GM13976 (cell line): Measurements from ENCODE around the gene NLRC3.
"Not testable (repeated sequence)": the region's sequence is repeated elsewhere in the genome, so short reads cannot be mapped to it uniquely, and the experiment has no call there.

Source experiments
- DNase-seq: peaks from one replicate; pipeline ENCODE4 v3.0.0; 2012; ENCODE audit warnings: low spot score
- in situ Hi-C: fragments of 300-500 bp; cut with MboI; formaldehyde crosslinking; loops from one replicate; pipeline ENCODE4 v1.12.0; 2022; ENCODE audit warnings: low sequenced_read_pairs, mixed read lengths, inconsistent platforms; ENCODE audit not compliant: unreplicated experiment
- TF ChIP-seq, protein P1 (sequence below): IDR thresholded peaks from 2 replicates; pipeline ENCODE4 v1.5.1; 2012; ENCODE audit warnings: borderline replicate concordance, mild to moderate bottlenecking; ENCODE audit not compliant: insufficient read depth; ENCODE audit errors: extremely low read depth, missing control alignments, control extremely low read depth

The NLRC3 gene

DNA sequence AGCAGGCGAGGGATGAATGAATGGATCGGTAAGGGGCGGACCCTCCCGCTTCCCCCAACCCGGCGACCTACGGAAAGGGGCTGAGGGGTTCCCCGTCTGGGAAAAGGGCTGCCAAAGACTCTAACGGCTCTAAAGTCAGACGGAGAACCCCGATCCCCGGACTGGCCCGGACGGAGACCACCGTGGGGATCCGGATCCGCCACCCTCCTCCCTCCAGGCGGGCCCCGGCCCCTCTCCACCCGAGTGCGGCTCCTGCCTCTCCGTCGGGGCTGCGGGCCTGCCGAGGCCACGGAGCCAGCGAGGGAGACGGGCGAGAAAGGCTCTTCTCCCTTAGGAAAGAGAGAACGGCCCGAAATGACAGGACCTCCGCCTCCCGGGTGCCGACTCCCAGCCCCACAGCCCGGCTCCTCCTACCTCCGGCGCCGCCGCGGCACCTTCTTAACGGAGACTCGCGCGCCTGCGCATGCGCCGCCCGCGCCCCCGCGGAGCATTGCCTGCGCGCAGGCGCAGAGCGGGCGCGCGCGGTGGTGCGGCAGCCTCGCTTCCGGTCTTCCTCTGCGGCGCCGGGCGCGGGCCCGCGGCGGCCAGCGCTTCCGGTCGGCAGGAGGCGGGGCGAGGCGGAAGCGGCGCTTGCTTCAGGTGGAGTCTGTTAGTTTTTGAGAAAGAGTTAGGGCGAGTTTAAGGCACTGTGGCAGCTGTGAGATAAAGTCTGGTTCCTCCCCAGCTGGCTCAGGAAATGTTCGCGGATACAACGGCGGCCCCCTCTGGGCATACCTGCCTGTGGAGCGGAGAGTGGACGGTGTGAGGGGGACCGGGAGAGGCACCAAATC is 34.2 kb upstream of the NLRC3 start, which contains the start of gene SLX4:
TSS of gene SLX4 (minus strand) at position 461 of the 830 bp plus-strand sequence. CDS start 2,642 bp downstream, outside the sequence.
- TF ChIP-seq, protein P1, sequence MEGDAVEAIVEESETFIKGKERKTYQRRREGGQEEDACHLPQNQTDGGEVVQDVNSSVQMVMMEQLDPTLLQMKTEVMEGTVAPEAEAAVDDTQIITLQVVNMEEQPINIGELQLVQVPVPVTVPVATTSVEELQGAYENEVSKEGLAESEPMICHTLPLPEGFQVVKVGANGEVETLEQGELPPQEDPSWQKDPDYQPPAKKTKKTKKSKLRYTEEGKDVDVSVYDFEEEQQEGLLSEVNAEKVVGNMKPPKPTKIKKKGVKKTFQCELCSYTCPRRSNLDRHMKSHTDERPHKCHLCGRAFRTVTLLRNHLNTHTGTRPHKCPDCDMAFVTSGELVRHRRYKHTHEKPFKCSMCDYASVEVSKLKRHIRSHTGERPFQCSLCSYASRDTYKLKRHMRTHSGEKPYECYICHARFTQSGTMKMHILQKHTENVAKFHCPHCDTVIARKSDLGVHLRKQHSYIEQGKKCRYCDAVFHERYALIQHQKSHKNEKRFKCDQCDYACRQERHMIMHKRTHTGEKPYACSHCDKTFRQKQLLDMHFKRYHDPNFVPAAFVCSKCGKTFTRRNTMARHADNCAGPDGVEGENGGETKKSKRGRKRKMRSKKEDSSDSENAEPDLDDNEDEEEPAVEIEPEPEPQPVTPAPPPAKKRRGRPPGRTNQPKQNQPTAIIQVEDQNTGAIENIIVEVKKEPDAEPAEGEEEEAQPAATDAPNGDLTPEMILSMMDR, result no peak
- in situ Hi-C loops, result no loop called here
- DNase-seq, result peak; percentile 100

DNA sequence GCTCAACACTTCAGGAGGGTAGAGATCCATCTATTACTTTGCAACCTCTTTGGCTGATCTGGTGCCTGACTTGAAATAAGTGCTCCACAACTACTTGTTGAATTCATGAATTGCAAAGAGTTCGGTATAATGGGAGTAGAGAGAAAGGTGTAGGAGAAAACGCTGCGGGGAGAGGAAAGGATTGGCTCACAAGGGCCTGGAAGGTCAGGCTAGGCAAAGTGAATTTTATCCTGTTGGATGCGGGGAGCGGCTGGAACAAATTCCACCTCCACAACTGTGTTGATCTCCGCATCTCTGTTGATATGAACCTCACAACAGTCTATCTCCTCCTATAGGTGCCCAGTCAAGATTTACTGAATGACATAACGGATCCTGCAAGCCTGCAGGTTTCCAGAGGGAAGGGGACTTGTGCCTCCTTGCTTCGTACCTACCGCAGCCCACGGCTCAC is 33.5 kb upstream of the NLRC3 start:
- in situ Hi-C loops, result no loop called here
- no peak for DNase-seq
- TF ChIP-seq, protein P1, result no peak

DNA sequence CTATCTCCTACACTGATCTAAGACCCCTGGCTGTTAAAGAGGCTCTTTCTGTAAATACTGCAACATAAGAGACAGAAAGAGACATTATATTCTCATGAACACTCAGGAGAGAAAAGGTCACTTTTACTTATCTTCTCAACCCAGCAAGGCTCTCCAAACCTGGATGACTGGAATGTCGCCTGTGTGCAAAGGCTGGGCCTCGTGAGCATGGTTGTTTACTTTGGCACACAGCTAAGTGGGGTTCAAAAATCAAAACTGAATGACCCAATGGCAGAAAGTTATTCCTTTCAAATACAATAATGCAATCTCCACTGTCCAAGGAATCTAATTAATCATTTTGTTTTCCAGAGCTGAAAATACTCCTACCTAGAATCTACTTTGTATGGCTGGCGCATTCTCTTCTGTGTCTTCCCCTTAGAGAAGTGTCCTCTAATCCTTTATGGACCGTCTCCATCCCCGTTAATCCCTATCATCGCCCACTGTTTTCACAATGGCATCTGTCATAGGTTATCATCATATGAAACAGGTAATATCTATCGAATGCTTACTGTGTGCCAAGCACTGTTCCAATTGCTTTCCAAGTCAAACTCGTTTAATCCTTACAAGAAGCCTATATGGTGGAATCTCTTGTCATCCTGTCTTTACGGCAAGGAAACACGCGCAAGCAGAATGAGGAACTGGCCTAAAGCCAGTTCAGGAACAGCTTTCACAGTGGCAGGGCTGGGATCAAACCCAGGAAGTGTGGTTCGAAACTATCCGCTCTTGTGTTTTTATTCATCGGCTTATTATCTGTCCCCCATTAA is 32.9 kb upstream of the NLRC3 start:
- DNase-seq, result no peak
- in situ Hi-C loops, result no loop called here
- TF ChIP-seq, protein P1, result no peak

GRCh38 chr16:3608976-3609375 is 31.8 kb upstream of the NLRC3 start:
- in situ Hi-C loops, DNase-seq: not testable (repeated sequence)

- in situ Hi-C loops, result no loop called here
- TF ChIP-seq, protein P1, result no peak
- DNase-seq, result no peak
Measured at GRCh38 chr16:3608069-3608468, 30.9 kb upstream of the NLRC3 start.

DNA sequence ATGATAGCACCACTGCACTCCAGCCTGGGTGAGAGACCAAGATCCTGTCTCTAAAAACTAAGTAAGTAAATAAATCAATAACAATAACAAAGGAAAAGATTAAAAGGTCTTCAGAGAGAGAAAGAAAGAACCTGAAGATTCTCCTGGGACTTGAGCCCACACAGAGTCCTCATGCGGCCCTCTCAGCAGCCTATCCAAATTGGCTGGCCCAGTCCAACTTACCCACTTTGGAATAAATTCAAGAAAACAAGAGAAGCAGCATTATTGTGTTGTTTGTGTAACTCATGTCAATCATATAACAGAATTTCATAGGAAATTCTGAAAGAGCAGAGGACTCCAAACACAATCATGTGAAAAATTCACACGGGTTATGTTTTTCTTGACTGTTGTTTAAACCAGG is 30.4 kb upstream of the NLRC3 start:
- TF ChIP-seq, protein P1, result no peak
- DNase-seq, result no peak
- in situ Hi-C loops, result no loop called here

- TF ChIP-seq, protein P1, result no peak
- no peak for DNase-seq
- in situ Hi-C loops, result no loop called here
Measured at GRCh38 chr16:3607161-3607560, 30.0 kb upstream of the NLRC3 start.
